Measurements from ENCODE around the gene SLCO3A1. TPM values are rescaled to one million over a fixed set of nuclear protein-coding genes. Genes with fewer than 3 reads are reported as not detected.
A peak's percentile ranks its signal among the peaks of the same experiment; 100 is the strongest.

The SLCO3A1 gene
- total and polyA plus RNA-seq, 4 donors = 1.6 to 3.6 (median 2.4) TPM

DNA sequence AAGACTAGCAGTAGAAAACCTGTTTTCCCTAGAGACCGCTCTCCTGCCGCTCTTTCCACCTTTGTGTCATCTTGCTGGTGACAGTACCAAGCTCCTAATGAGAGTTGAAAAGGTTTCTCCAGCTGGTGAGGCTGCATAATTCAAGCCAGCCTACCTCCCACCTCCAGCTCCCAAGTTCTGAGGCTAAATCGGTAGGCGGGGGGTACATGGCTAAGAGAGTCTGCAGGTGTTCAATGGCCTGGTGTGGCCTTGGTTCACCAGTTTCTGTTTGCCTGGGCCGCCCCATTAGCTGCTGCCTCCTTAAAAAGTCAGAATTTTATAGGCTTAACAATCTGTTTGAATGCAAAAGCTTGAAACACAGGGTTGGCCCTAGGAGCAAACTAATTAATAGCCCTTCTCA, 262.8 kb downstream of the SLCO3A1 start:
- Histone ChIP-seq H3K9ac (ENCODE audit: low read depth in 1 of 2, low read length in 2 of 2) (no peak overlapping the region), H3K4me3 (ENCODE audit: low read depth in 1 of 3, low read length in 3 of 3) (no peak overlapping the region), H3K27me3 (ENCODE audit: control insufficient read depth in 4 of 4, insufficient read depth in 4 of 4, low read length in 3 of 4) (no peaks in the 10 kb centered on the region), H3K27ac (ENCODE audit: low read depth in 1 of 2, low read length in 2 of 2) (no peak overlapping the region), H3K36me3 (ENCODE audit: control insufficient read depth in 4 of 4, insufficient read depth in 3 of 4, low read depth in 1 of 4, low read length in 3 of 4) (no peaks in the 10 kb centered on the region), H3K4me1 (ENCODE audit: control insufficient read depth in 4 of 4, insufficient read depth in 4 of 4, low read length in 3 of 4) (peaks cover 0 to 27% (median 14%) of the 10 kb centered on the region in 4 donors), H3K9me3 (ENCODE audit: control insufficient read depth in 4 of 4, low read length in 3 of 4) (no peaks in the 10 kb centered on the region)
- TF ChIP-seq, protein P1, sequence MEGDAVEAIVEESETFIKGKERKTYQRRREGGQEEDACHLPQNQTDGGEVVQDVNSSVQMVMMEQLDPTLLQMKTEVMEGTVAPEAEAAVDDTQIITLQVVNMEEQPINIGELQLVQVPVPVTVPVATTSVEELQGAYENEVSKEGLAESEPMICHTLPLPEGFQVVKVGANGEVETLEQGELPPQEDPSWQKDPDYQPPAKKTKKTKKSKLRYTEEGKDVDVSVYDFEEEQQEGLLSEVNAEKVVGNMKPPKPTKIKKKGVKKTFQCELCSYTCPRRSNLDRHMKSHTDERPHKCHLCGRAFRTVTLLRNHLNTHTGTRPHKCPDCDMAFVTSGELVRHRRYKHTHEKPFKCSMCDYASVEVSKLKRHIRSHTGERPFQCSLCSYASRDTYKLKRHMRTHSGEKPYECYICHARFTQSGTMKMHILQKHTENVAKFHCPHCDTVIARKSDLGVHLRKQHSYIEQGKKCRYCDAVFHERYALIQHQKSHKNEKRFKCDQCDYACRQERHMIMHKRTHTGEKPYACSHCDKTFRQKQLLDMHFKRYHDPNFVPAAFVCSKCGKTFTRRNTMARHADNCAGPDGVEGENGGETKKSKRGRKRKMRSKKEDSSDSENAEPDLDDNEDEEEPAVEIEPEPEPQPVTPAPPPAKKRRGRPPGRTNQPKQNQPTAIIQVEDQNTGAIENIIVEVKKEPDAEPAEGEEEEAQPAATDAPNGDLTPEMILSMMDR (IDR thresholded peaks at IDR 0.05; ENCODE audit: low read depth, low read length, missing input control) = no peak
- TF ChIP-seq NR2F2 (IDR thresholded peaks at IDR 0.05) = no peak
- TF ChIP-seq, protein P2, sequence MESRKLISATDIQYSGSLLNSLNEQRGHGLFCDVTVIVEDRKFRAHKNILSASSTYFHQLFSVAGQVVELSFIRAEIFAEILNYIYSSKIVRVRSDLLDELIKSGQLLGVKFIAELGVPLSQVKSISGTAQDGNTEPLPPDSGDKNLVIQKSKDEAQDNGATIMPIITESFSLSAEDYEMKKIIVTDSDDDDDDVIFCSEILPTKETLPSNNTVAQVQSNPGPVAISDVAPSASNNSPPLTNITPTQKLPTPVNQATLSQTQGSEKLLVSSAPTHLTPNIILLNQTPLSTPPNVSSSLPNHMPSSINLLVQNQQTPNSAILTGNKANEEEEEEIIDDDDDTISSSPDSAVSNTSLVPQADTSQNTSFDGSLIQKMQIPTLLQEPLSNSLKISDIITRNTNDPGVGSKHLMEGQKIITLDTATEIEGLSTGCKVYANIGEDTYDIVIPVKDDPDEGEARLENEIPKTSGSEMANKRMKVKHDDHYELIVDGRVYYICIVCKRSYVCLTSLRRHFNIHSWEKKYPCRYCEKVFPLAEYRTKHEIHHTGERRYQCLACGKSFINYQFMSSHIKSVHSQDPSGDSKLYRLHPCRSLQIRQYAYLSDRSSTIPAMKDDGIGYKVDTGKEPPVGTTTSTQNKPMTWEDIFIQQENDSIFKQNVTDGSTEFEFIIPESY (IDR thresholded peaks at IDR 0.05) = no peak
- TF ChIP-seq SP1 (IDR thresholded peaks at IDR 0.05) = no peak
- TF ChIP-seq RAD21 (IDR thresholded peaks at IDR 0.05) = no peak
- no peak for TF ChIP-seq FOXA2 (IDR thresholded peaks at IDR 0.05)
- TF ChIP-seq YY1 (IDR thresholded peaks at IDR 0.05) = no peak
- TF ChIP-seq EGR1 (IDR thresholded peaks at IDR 0.05; ENCODE audit: low read depth in 2 of 2) = no peak
- TF ChIP-seq FOXA1 (IDR thresholded peaks at IDR 0.05) = no peak
- TF ChIP-seq HNF4G (IDR thresholded peaks at IDR 0.05) = no peak
- no peak for TF ChIP-seq JUND (IDR thresholded peaks at IDR 0.05)
- no peak for TF ChIP-seq HNF4A (conservative IDR thresholded peaks at IDR 0.05)
- TF ChIP-seq, protein P3, sequence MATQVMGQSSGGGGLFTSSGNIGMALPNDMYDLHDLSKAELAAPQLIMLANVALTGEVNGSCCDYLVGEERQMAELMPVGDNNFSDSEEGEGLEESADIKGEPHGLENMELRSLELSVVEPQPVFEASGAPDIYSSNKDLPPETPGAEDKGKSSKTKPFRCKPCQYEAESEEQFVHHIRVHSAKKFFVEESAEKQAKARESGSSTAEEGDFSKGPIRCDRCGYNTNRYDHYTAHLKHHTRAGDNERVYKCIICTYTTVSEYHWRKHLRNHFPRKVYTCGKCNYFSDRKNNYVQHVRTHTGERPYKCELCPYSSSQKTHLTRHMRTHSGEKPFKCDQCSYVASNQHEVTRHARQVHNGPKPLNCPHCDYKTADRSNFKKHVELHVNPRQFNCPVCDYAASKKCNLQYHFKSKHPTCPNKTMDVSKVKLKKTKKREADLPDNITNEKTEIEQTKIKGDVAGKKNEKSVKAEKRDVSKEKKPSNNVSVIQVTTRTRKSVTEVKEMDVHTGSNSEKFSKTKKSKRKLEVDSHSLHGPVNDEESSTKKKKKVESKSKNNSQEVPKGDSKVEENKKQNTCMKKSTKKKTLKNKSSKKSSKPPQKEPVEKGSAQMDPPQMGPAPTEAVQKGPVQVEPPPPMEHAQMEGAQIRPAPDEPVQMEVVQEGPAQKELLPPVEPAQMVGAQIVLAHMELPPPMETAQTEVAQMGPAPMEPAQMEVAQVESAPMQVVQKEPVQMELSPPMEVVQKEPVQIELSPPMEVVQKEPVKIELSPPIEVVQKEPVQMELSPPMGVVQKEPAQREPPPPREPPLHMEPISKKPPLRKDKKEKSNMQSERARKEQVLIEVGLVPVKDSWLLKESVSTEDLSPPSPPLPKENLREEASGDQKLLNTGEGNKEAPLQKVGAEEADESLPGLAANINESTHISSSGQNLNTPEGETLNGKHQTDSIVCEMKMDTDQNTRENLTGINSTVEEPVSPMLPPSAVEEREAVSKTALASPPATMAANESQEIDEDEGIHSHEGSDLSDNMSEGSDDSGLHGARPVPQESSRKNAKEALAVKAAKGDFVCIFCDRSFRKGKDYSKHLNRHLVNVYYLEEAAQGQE (IDR thresholded peaks at IDR 0.05) = no peak
- no peak for TF ChIP-seq RXRA (IDR thresholded peaks at IDR 0.05)
- no peak for TF ChIP-seq GABPA (IDR thresholded peaks at IDR 0.05 in 1 of 2, conservative IDR thresholded peaks at IDR 0.05 in 1 of 2)
- TF ChIP-seq TAF1 (conservative IDR thresholded peaks at IDR 0.05) = no peak
- no peak for DNase-seq (ENCODE audit: low spot score)
- 96% methylated on average over 5 of the region's 5 CpGs for WGBS

DNA sequence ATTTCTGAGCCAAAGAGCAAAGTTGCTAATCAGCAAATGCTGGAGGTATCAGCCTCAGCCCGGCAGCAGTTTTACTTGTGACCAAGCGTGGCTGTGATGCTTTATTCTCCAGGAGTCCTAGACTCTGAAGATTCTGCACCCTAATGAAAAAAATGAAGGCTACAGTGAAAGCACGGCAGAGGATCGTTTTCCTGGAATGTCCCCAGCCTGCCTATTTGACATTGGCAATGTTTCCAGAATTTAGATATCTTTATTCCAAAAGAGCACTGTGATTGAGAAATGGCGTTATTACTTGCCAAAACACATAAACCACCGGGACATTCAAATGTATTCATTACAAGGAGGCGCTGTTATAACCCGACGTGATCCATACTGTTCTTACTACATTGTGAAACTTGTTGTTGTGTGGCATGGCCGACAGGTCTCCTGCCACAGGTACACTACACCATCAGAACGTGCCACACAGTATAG, 263.8 kb downstream of the SLCO3A1 start:
- Histone ChIP-seq H3K27ac (ENCODE audit: low read depth in 1 of 2, low read length in 2 of 2) (no peak overlapping the region), H3K9me3 (ENCODE audit: control insufficient read depth in 4 of 4, low read length in 3 of 4) (no peaks in the 10 kb centered on the region), H3K27me3 (ENCODE audit: control insufficient read depth in 4 of 4, insufficient read depth in 4 of 4, low read length in 3 of 4) (no peaks in the 10 kb centered on the region), H3K4me1 (ENCODE audit: control insufficient read depth in 4 of 4, insufficient read depth in 4 of 4, low read length in 3 of 4) (peaks cover 0 to 27% (median 14%) of the 10 kb centered on the region in 4 donors), H3K9ac (ENCODE audit: low read depth in 1 of 2, low read length in 2 of 2) (no peak overlapping the region), H3K4me3 (ENCODE audit: low read depth in 1 of 3, low read length in 3 of 3) (no peak overlapping the region), H3K36me3 (ENCODE audit: control insufficient read depth in 4 of 4, insufficient read depth in 3 of 4, low read depth in 1 of 4, low read length in 3 of 4) (no peaks in the 10 kb centered on the region)
- no peak for DNase-seq (ENCODE audit: low spot score)
- 28% methylated on average over 11 of the region's 11 CpGs for WGBS
- TF ChIP-seq JUND (IDR thresholded peaks at IDR 0.05) (no peak), FOXA2 (IDR thresholded peaks at IDR 0.05) (peak; percentile 45), FOXA1 (IDR thresholded peaks at IDR 0.05) (peak; percentile 8), HNF4A (conservative IDR thresholded peaks at IDR 0.05) (peak; percentile 80 to 87), RAD21 (IDR thresholded peaks at IDR 0.05) (peak; percentile 58 to 65), TAF1 (conservative IDR thresholded peaks at IDR 0.05) (no peak), RXRA (IDR thresholded peaks at IDR 0.05) (peak; percentile 60 to 83), SP1 (IDR thresholded peaks at IDR 0.05) (peak; percentile 67), YY1 (IDR thresholded peaks at IDR 0.05) (peak; percentile 86), HNF4G (IDR thresholded peaks at IDR 0.05) (no peak)
- TF ChIP-seq, protein P1 (IDR thresholded peaks at IDR 0.05; ENCODE audit: low read depth, low read length, missing input control) = no peak
- TF ChIP-seq, protein P4, sequence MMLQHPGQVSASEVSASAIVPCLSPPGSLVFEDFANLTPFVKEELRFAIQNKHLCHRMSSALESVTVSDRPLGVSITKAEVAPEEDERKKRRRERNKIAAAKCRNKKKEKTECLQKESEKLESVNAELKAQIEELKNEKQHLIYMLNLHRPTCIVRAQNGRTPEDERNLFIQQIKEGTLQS (IDR thresholded peaks at IDR 0.05) = no peak
- TF ChIP-seq, protein P5, sequence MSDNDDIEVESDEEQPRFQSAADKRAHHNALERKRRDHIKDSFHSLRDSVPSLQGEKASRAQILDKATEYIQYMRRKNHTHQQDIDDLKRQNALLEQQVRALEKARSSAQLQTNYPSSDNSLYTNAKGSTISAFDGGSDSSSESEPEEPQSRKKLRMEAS (IDR thresholded peaks at IDR 0.05) = peak; percentile 66
- TF ChIP-seq, protein P2 (IDR thresholded peaks at IDR 0.05) = peak; percentile 86
